Renal pelvis (tissue), 4 donors: ENCODE data around the gene MRNIP. TPM values are rescaled to one million over a fixed set of nuclear protein-coding genes. Genes with fewer than 3 reads are reported as not detected.
"Not testable (repeated sequence)": the region's sequence is repeated elsewhere in the genome, so short reads cannot be mapped to it uniquely, and the experiment has no call there.

ENCODE experiments used
- DNase-seq: peaks from one replicate; pipeline ENCODE4 v3.0.0-alpha.2; 2013
- polyA plus RNA-seq, 3 donors: library from polyadenylated mRNA; unstranded; fragments of 120-200 nt; gene quantifications; one replicate each; pipeline ENCODE4 v1.2.1, GENCODE V29; 2013; ENCODE audit not compliant: insufficient read length in 3 of 3

The MRNIP gene
- polyA plus RNA-seq, 3 donors: 30.4 to 53.8 (median 50.4) TPM

- no peak for DNase-seq
These were observed 63.4 kb downstream of the MRNIP start for GRCh38 chr5:179795049-179795862.

- DNase-seq: no peak
These were observed 64.0 kb downstream of the MRNIP start for GRCh38 chr5:179794575-179794974.

- DNase-seq: no peak
These were observed 64.4 kb downstream of the MRNIP start for GRCh38 chr5:179794171-179794570.

GRCh38 chr5:179793468-179794139 is 65.0 kb downstream of the MRNIP start, which contains the start of gene LTC4S:
Gene LTC4S, plus strand, starts transcription at chr5:179793986. Its CDS starts 95 bp downstream, at chr5:179794081.
- no peak for DNase-seq

- no peak for DNase-seq
These were observed 65.8 kb downstream of the MRNIP start for GRCh38 chr5:179792612-179793467.

GRCh38 chr5:179791881-179792611 is 66.6 kb downstream of the MRNIP start:
- no peak for DNase-seq

- DNase-seq: not testable (repeated sequence)
These were observed 69.3 kb downstream of the MRNIP start for GRCh38 chr5:179789278-179789677.

GRCh38 chr5:179788193-179788854 is 70.3 kb downstream of the MRNIP start:
- no peak for DNase-seq

Other genes starting within 250 kb of the MRNIP start
- 1,000 to 10,000 TPM in 2 of 3 donors, 100 to 1,000 TPM in 1; 988 to 1,833 (median 1,566) TPM for gene HNRNPH1, start 235.1 kb downstream of the MRNIP start, polyA plus RNA-seq
- gene CBY3, start 177.8 kb downstream of the MRNIP start, polyA plus RNA-seq: 1 to 10 TPM in 2 of 3 donors, under 1 TPM in 1; 0.99 to 1.8 (median 1.0) TPM
- gene CANX, start 159.8 kb downstream of the MRNIP start, polyA plus RNA-seq: 100 to 1,000 TPM; 495 to 588 (median 505) TPM
- gene MAML1, start 126.0 kb downstream of the MRNIP start, polyA plus RNA-seq: 10 to 100 TPM; 41.0 to 51.1 (median 41.6) TPM
- 1 to 10 TPM; 3.9 to 6.7 (median 4.1) TPM for gene LTC4S, start 64.8 kb downstream of the MRNIP start, polyA plus RNA-seq
- gene MGAT4B, start 52.0 kb downstream of the MRNIP start, polyA plus RNA-seq: 100 to 1,000 TPM; 178 to 185 (median 183) TPM
- 100 to 1,000 TPM; 109 to 121 (median 112) TPM for gene SQSTM1, start 37.9 kb downstream of the MRNIP start, polyA plus RNA-seq
- 100 to 1,000 TPM; 109 to 117 (median 111) TPM for gene TBC1D9B, start 49.1 kb upstream of the MRNIP start, polyA plus RNA-seq
- gene RNF130, start 212.9 kb upstream of the MRNIP start, polyA plus RNA-seq: 10 to 100 TPM; 65.9 to 73.8 (median 70.9) TPM